HEK293 (cell line): ENCODE measurements around the gene CKM.

ENCODE experiments used
- CTCF ChIA-PET: fragments of 350-600 bp; formaldehyde crosslinking; extraction: SDS; loops from one replicate; lab custom pipeline; 2021; ENCODE audit warnings: antibody characterized with exemption; lab: Yijun Ruan, JAX
- POLR2A ChIA-PET: fragments of 300-600 bp; formaldehyde crosslinking; extraction: SDS; loops from one replicate; lab custom pipeline; 2020; ENCODE audit warnings: antibody characterized with exemption, inconsistent platforms; lab: Yijun Ruan, JAX
- H3K27ac ChIP-seq: fragments of 200-500 bp; sonication (Bioruptor generic); 2 replicates; pipeline ENCODE4 v1.5.1; 2014; ENCODE audit warnings: low read depth, low read length, control low read depth, inconsistent platforms; ENCODE audit errors: extremely low read depth
- H3K36me3 ChIP-seq, 2 experiments: fragments of 200-500 bp in 1 of 2; sonication (Bioruptor generic) in 1 of 2; 1 replicate in 1 of 2; 2 replicates in 1 of 2; pipeline ENCODE4 v1.5.1; 2014 to 2017; ENCODE audit warnings: inconsistent platforms in 2 of 2, low read length in 2 of 2; ENCODE audit not compliant: control insufficient read depth in 2 of 2, insufficient read depth in 1 of 2
- H3K4me1 ChIP-seq: fragments of 200-500 bp; sonication (Bioruptor generic); 2 replicates; pipeline ENCODE4 v1.5.1; 2014; ENCODE audit warnings: mild to moderate bottlenecking, low read length, inconsistent platforms; ENCODE audit not compliant: control insufficient read depth, insufficient read depth
- H3K4me3 ChIP-seq: 2 replicates; pipeline ENCODE4 v1.5.1; 2011; ENCODE audit warnings: low read depth, mild to moderate bottlenecking, control low read depth, low read length, moderate library complexity
- H3K9me3 ChIP-seq: fragments of 200-500 bp; sonication (Bioruptor generic); 2 replicates; pipeline ENCODE4 v1.5.1; 2014; ENCODE audit warnings: low read depth, low read length, inconsistent platforms; ENCODE audit not compliant: control insufficient read depth, insufficient read depth
- HIC1 ChIP-seq: fragments of 450-650 bp; formaldehyde crosslinking; IDR thresholded peaks from 2 replicates; pipeline ENCODE4 v1.5.1; 2016; ENCODE audit warnings: missing biosample characterization, missing genetic modification characterization
- HOXA7 ChIP-seq: sonication (generic); formaldehyde crosslinking; IDR thresholded peaks from 2 replicates; pipeline ENCODE4 v1.8.1; 2022; ENCODE audit warnings: missing genetic modification reagents, borderline replicate concordance
- OSR2 ChIP-seq: fragments of 450-650 bp; formaldehyde crosslinking; IDR thresholded peaks from 2 replicates; pipeline ENCODE4 v1.5.1; 2016; ENCODE audit warnings: missing biosample characterization, missing genetic modification characterization
- ZBTB10 ChIP-seq: fragments of 450-650 bp; formaldehyde crosslinking; IDR thresholded peaks from 2 replicates; pipeline ENCODE4 v1.5.1; 2016; ENCODE audit warnings: missing biosample characterization, missing genetic modification characterization
- ZBTB11 ChIP-seq: fragments of 450-650 bp; formaldehyde crosslinking; conservative IDR thresholded peaks from 2 replicates; pipeline ENCODE4 v1.5.1; 2016; ENCODE audit warnings: low read depth, missing biosample characterization, missing genetic modification characterization
- ZBTB8A ChIP-seq: fragments of 450-650 bp; formaldehyde crosslinking; IDR thresholded peaks from 2 replicates; pipeline ENCODE4 v1.5.1; 2016; ENCODE audit warnings: missing biosample characterization, missing genetic modification characterization
- ZNF174 ChIP-seq: fragments of 450-650 bp; formaldehyde crosslinking; IDR thresholded peaks from 2 replicates; pipeline ENCODE4 v1.5.0; 2017; ENCODE audit warnings: missing biosample characterization, mild to moderate bottlenecking, missing genetic modification characterization
- ZNF394 ChIP-seq: fragments of 450-650 bp; formaldehyde crosslinking; IDR thresholded peaks from 2 replicates; pipeline ENCODE4 v1.5.1; 2016; ENCODE audit warnings: missing biosample characterization, missing genetic modification characterization, mild to moderate bottlenecking, moderate library complexity, borderline replicate concordance
- ZNF704 ChIP-seq: fragments of 450-650 bp; formaldehyde crosslinking; IDR thresholded peaks from 2 replicates; pipeline ENCODE4 v1.5.1; 2016; ENCODE audit warnings: missing biosample characterization, missing genetic modification characterization
- ZXDB ChIP-seq: fragments of 450-650 bp; formaldehyde crosslinking; IDR thresholded peaks from 2 replicates; pipeline ENCODE4 v1.5.1; 2016; ENCODE audit warnings: missing biosample characterization, missing genetic modification characterization
- TF ChIP-seq, protein P1 (sequence below): sonication (generic); formaldehyde crosslinking; IDR thresholded peaks from 2 replicates; pipeline ENCODE4 v1.8.1; 2022; ENCODE audit warnings: mild to moderate bottlenecking, moderate library complexity, missing genetic modification reagents
- TF ChIP-seq, protein P2 (sequence below): fragments of 450-650 bp; formaldehyde crosslinking; IDR thresholded peaks from 2 replicates; pipeline ENCODE4 v1.5.1; 2016; ENCODE audit warnings: missing biosample characterization, missing genetic modification characterization, borderline replicate concordance
- TF ChIP-seq, protein P3 (sequence below): fragments of 450-650 bp; formaldehyde crosslinking; IDR thresholded peaks from 2 replicates; pipeline ENCODE4 v1.5.1; 2016; ENCODE audit warnings: missing biosample characterization, missing genetic modification characterization
- TF ChIP-seq, protein P4 (sequence below): fragments of 450-650 bp; formaldehyde crosslinking; IDR thresholded peaks from 2 replicates; pipeline ENCODE4; 2016; ENCODE audit warnings: missing biosample characterization, missing genetic modification characterization

CKM gene

DNA sequence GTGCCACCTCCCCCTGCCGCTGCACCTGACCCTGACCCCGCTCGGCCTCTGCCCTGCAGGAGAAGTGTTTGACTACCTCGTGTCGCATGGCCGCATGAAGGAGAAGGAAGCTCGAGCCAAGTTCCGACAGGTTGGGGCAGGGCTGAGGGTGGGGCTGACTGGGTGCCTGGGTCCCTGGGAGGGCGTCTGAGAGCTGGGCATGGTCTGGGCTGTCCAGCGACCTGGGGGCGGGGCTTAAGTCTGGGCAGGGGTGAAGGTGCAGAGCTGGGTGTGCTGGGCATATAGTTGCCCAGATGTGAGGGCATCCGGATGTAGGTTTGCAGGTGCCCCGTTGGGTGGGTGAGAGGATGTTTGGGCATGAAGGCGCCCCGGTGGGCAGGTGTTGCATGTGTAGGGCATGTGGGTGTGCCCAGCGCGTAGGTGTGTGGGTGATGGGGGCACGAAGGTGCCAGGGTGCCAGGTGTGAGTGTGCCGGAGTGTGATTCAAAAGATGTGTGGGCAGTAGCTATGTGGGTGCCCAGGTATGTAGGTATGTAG, 57.8 kb downstream of the CKM start (continued):
- TF ChIP-seq, protein P1, sequence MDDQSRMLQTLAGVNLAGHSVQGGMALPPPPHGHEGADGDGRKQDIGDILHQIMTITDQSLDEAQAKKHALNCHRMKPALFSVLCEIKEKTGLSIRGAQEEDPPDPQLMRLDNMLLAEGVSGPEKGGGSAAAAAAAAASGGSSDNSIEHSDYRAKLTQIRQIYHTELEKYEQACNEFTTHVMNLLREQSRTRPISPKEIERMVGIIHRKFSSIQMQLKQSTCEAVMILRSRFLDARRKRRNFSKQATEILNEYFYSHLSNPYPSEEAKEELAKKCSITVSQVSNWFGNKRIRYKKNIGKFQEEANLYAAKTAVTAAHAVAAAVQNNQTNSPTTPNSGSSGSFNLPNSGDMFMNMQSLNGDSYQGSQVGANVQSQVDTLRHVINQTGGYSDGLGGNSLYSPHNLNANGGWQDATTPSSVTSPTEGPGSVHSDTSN (CRISPR knock-in tag) = no peak

DNA sequence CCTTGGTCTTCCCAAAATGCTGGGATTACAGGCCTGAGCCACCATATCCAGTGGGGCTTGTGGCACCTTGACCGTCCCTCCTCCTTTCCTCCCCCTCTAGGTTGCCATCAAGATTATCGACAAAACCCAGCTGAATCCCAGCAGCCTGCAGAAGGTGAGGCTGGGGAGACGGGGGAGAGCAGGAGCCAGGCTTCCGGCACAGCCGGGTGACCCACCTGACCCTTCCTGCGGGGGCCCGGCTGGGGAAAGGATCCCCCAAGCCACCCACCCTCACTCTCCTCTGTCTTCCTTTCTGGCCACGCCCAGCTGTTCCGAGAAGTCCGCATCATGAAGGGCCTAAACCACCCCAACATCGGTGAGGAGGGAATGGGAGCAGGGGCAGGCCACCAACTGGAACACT, 59.7 kb downstream of the CKM start:
- H3K4me1 ChIP-seq = no peaks in the 10 kb centered on the region
- POLR2A ChIA-PET = interaction anchor here (0.7 to 0.9 kb wide), 2 partner anchors 12 to 44 kb away, joined by 3 read pairs; no protein-coding TSS in a partner anchor
- H3K36me3 ChIP-seq = peaks cover 25 to 60% of the 10 kb centered on the region in 2 experiments
- CTCF ChIA-PET = no interaction called here
- H3K27ac ChIP-seq = no peak overlapping the region
- H3K9me3 ChIP-seq = no peaks in the 10 kb centered on the region
- no peak overlapping the region for H3K4me3 ChIP-seq
- TF ChIP-seq ZBTB8A (tag by site-specific recombination) = no peak
- no peak for TF ChIP-seq ZNF704 (tag by site-specific recombination)
- TF ChIP-seq ZNF394 = no peak
- TF ChIP-seq OSR2 (tag by site-specific recombination) = no peak
- TF ChIP-seq, protein P2, sequence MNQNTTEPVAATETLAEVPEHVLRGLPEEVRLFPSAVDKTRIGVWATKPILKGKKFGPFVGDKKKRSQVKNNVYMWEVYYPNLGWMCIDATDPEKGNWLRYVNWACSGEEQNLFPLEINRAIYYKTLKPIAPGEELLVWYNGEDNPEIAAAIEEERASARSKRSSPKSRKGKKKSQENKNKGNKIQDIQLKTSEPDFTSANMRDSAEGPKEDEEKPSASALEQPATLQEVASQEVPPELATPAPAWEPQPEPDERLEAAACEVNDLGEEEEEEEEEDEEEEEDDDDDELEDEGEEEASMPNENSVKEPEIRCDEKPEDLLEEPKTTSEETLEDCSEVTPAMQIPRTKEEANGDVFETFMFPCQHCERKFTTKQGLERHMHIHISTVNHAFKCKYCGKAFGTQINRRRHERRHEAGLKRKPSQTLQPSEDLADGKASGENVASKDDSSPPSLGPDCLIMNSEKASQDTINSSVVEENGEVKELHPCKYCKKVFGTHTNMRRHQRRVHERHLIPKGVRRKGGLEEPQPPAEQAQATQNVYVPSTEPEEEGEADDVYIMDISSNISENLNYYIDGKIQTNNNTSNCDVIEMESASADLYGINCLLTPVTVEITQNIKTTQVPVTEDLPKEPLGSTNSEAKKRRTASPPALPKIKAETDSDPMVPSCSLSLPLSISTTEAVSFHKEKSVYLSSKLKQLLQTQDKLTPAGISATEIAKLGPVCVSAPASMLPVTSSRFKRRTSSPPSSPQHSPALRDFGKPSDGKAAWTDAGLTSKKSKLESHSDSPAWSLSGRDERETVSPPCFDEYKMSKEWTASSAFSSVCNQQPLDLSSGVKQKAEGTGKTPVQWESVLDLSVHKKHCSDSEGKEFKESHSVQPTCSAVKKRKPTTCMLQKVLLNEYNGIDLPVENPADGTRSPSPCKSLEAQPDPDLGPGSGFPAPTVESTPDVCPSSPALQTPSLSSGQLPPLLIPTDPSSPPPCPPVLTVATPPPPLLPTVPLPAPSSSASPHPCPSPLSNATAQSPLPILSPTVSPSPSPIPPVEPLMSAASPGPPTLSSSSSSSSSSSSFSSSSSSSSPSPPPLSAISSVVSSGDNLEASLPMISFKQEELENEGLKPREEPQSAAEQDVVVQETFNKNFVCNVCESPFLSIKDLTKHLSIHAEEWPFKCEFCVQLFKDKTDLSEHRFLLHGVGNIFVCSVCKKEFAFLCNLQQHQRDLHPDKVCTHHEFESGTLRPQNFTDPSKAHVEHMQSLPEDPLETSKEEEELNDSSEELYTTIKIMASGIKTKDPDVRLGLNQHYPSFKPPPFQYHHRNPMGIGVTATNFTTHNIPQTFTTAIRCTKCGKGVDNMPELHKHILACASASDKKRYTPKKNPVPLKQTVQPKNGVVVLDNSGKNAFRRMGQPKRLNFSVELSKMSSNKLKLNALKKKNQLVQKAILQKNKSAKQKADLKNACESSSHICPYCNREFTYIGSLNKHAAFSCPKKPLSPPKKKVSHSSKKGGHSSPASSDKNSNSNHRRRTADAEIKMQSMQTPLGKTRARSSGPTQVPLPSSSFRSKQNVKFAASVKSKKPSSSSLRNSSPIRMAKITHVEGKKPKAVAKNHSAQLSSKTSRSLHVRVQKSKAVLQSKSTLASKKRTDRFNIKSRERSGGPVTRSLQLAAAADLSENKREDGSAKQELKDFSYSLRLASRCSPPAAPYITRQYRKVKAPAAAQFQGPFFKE (tag by site-specific recombination) = no peak
- TF ChIP-seq ZBTB10 = no peak
- TF ChIP-seq ZXDB (tag by site-specific recombination) = no peak
- no peak for TF ChIP-seq HOXA7 (CRISPR knock-in tag)
- TF ChIP-seq, protein P3, sequence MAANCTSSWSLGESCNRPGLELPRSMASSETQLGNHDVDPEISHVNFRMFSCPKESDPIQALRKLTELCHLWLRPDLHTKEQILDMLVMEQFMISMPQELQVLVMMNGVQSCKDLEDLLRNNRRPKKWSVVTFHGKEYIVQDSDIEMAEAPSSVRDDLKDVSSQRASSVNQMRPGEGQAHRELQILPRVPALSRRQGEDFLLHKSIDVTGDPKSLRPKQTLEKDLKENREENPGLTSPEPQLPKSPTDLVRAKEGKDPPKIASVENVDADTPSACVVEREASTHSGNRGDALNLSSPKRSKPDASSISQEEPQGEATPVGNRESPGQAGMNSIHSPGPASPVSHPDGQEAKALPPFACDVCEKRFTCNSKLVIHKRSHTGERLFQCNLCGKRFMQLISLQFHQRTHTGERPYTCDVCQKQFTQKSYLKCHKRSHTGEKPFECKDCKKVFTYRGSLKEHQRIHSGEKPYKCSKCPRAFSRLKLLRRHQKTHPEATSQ (tag by site-specific recombination) = no peak
- TF ChIP-seq ZNF174 (tag by site-specific recombination) = no peak
- TF ChIP-seq HIC1 (tag by site-specific recombination) = no peak
- TF ChIP-seq, protein P4, sequence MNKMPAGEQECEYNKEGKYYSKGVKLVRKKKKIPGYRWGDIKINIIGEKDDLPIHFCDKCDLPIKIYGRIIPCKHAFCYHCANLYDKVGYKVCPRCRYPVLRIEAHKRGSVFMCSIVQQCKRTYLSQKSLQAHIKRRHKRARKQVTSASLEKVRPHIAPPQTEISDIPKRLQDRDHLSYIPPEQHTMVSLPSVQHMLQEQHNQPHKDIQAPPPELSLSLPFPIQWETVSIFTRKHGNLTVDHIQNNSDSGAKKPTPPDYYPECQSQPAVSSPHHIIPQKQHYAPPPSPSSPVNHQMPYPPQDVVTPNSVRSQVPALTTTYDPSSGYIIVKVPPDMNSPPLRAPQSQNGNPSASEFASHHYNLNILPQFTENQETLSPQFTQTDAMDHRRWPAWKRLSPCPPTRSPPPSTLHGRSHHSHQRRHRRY = no peak
- TF ChIP-seq ZBTB11 (tag by site-specific recombination) = no peak
